ENCODE measurements around the gene AGAP9.

AGAP9 gene

GRCh38 chr10:47451998-47452494 lies 71.4 kb downstream of the AGAP9 start:
- H3K4me3 ChIP-seq (ENCODE audit: low read length) = no peak overlapping the region

More at GRCh38 chr10:47451998-47452494, 71.4 kb downstream of the AGAP9 start:
- H3K27me3 ChIP-seq (ENCODE audit: low read depth, low read length) = no peaks in the 10 kb centered on the region
- H3K36me3 ChIP-seq (replicated peaks; ENCODE audit: low read depth, low read length) = no peaks in the 10 kb centered on the region
- no peak overlapping the region for H3K27ac ChIP-seq (ENCODE audit: low read length)
- no peak overlapping the region for H3K9ac ChIP-seq (ENCODE audit: low read length)
- no peaks in the 10 kb centered on the region for H4K20me1 ChIP-seq (ENCODE audit: insufficient read depth, low read length)
- TF ChIP-seq CTCF (IDR thresholded peaks at IDR 0.05; ENCODE audit: low read depth, low read length) (no peak), EZH2phosphoT487 (IDR thresholded peaks at IDR 0.05; ENCODE audit: low read depth) (no peak)
- H3K79me2 ChIP-seq (ENCODE audit: low read length) = no peaks in the 10 kb centered on the region
- H3K4me1 ChIP-seq (ENCODE audit: low read length) = peaks cover 5% of the 10 kb centered on the region; the same call in 1 of the 2 replicates
- H3K9me3 ChIP-seq (ENCODE audit: insufficient read depth, low read length) = no peaks in the 10 kb centered on the region
- H3K4me2 ChIP-seq (ENCODE audit: low read length) = no peak overlapping the region
- no peak overlapping the region for H2AFZ ChIP-seq (ENCODE audit: low read depth, low read length)

Measured in OCI-LY3 (cell line).